ENCODE data around the gene EMC9. TPM values are rescaled to one million over a fixed set of nuclear protein-coding genes. Genes with fewer than 3 reads are reported as not detected.

The EMC9 gene
- total and polyA plus RNA-seq, 4 donors, result 4.6 to 29.4 (median 20.0) TPM

- Histone ChIP-seq H3K36me3 (ENCODE audit: control insufficient read depth in 4 of 4, insufficient read depth in 4 of 4, low read length in 4 of 4) (peaks cover 23 to 46% (median 29%) of the 10 kb centered on the region in 4 donors), H3K4me3 (no peak overlapping the region), H3K4me1 (ENCODE audit: control insufficient read depth in 5 of 5, insufficient read depth in 5 of 5, low read length in 5 of 5) (peaks cover 0 to 8% (median 5%) of the 10 kb centered on the region in 5 donors), H3K9me3 (ENCODE audit: control insufficient read depth in 4 of 4, insufficient read depth in 3 of 4, low read length in 3 of 4) (no peaks in the 10 kb centered on the region), H3K9ac (ENCODE audit: insufficient read depth in 1 of 2, low read length in 2 of 2) (no peak overlapping the region), H3K27ac (ENCODE audit: low read depth in 1 of 2, low read length in 1 of 2) (no peak overlapping the region), H3K27me3 (ENCODE audit: control insufficient read depth in 3 of 3, insufficient read depth in 3 of 3, low read length in 2 of 3) (no peaks in the 10 kb centered on the region)
- no peak for TF ChIP-seq CTCF (IDR thresholded peaks at IDR 0.05; ENCODE audit: control extremely low read depth, extremely low read depth)
- ATAC-seq (ENCODE audit: insufficient read depth, low FRiP score) (no peak), DNase-seq (no peak)
- 93 to 99% methylated on average over 10 of the region's 10 CpGs for WGBS, 2 donors
These were observed 45.6 kb upstream of the EMC9 start for GRCh38 chr14:24186831-24187538.

GRCh38 chr14:24185741-24186140, 44.4 kb upstream of the EMC9 start:
- Histone ChIP-seq H3K36me3 (ENCODE audit: control insufficient read depth in 4 of 4, insufficient read depth in 4 of 4, low read length in 4 of 4) (peaks cover 23 to 54% (median 28%) of the 10 kb centered on the region in 4 donors), H3K27ac (ENCODE audit: low read depth in 1 of 2, low read length in 1 of 2) (no peak overlapping the region), H3K9ac (ENCODE audit: insufficient read depth in 1 of 2, low read length in 2 of 2) (no peak overlapping the region), H3K27me3 (ENCODE audit: control insufficient read depth in 3 of 3, insufficient read depth in 3 of 3, low read length in 2 of 3) (no peaks in the 10 kb centered on the region), H3K4me3 (no peak overlapping the region), H3K9me3 (ENCODE audit: control insufficient read depth in 4 of 4, insufficient read depth in 3 of 4, low read length in 3 of 4) (no peaks in the 10 kb centered on the region), H3K4me1 (ENCODE audit: control insufficient read depth in 5 of 5, insufficient read depth in 5 of 5, low read length in 5 of 5) (peaks cover 0 to 8% (median 5%) of the 10 kb centered on the region in 5 donors)
- ATAC-seq (ENCODE audit: insufficient read depth, low FRiP score) (no peak), DNase-seq (no peak)
- no peak for TF ChIP-seq CTCF (IDR thresholded peaks at IDR 0.05; ENCODE audit: control extremely low read depth, extremely low read depth)
- WGBS, 2 donors, result 92 to 96% methylated on average over 11 of the region's 11 CpGs

- H3K36me3 ChIP-seq (ENCODE audit: control insufficient read depth in 4 of 4, insufficient read depth in 4 of 4, low read length in 4 of 4), result peaks cover 23 to 59% (median 28%) of the 10 kb centered on the region in 4 donors
- 97% methylated on average over 7 of the region's 7 CpGs for WGBS, 2 donors
- no peak for ATAC-seq (ENCODE audit: insufficient read depth, low FRiP score)
These were observed 43.6 kb upstream of the EMC9 start for GRCh38 chr14:24185026-24185425.

More at GRCh38 chr14:24185026-24185425, 43.6 kb upstream of the EMC9 start:
- Histone ChIP-seq H3K4me3 (no peak overlapping the region), H3K9ac (ENCODE audit: insufficient read depth in 1 of 2, low read length in 2 of 2) (no peak overlapping the region), H3K9me3 (ENCODE audit: control insufficient read depth in 4 of 4, insufficient read depth in 3 of 4, low read length in 3 of 4) (no peaks in the 10 kb centered on the region), H3K27ac (ENCODE audit: low read depth in 1 of 2, low read length in 1 of 2) (no peak overlapping the region), H3K4me1 (ENCODE audit: control insufficient read depth in 5 of 5, insufficient read depth in 5 of 5, low read length in 5 of 5) (peaks cover 0 to 8% (median 5%) of the 10 kb centered on the region in 5 donors), H3K27me3 (ENCODE audit: control insufficient read depth in 3 of 3, insufficient read depth in 3 of 3, low read length in 2 of 3) (no peaks in the 10 kb centered on the region)
- DNase-seq, result no peak
- TF ChIP-seq CTCF (IDR thresholded peaks at IDR 0.05; ENCODE audit: control extremely low read depth, extremely low read depth), result no peak
